HG03280 (cell line): ENCODE data around the gene DENND5B.

ENCODE experiments used
- ATAC-seq: cut with Tn5 transposase; IDR thresholded peaks from one replicate; pipeline ENCODE4 v1.9.1; 2021; ENCODE audit warnings: mild to moderate bottlenecking, moderate library complexity; ENCODE audit not compliant: unreplicated experiment

The DENND5B gene

GRCh38 chr12:31342286-31342685 lies 248.7 kb downstream of the DENND5B start:
- ATAC-seq: no peak

DNA sequence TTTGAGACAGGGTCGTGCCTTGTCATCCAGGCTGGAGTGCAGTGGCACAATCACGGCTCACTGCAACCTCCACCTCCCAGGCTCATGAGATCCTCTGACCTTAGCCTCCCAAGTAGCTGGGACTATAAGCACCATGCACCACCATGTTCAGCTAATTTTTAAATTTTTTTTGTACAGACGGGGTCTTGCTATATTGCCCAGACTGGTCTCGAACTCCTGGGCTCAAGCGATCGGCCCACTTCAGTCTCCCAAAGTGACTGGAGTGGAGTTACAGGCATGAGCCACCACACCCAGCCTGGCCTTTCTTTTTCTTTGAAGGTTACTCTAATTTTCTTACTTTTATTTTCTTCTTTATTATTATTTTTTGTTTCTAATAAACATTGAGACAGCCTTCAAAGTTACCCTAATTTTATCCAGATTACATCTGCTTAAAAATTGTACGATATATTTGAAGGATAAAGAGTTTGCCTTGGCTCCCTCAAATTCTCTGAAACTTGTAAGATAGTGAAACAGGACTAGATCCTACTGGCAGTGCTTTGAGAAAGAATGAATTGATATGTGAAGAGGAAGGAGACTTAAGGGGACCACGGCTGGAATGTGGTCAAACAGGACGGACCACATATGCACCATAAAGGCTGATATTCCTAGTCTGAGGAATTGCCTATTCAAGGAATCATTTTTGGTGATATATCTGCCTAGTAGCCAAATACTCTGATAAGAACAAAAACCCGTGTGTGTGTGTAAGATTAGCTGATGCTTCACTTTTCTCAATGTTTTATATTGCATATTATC lies 250.9 kb downstream of the DENND5B start:
- ATAC-seq: no peak

DNA sequence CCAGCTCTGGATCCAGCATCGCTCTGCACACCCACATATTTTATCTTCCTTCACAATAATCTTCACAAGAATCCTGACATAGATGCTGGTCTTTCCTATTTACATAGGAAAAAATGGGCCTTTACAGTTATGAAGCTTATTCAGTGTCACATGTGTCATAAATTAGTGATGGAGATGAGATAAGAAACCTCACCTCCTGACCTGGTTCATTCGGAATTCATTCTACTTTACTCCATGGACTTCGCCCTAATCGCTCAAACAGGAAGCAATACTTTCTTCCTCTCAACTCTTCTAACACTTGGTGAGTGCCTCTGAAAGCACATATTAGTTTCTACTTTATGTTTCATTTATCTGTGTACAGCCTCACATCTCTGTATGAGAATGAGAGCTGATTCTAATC lies 253.0 kb downstream of the DENND5B start:
- no peak for ATAC-seq
